Testis (tissue), 3 donors: ENCODE measurements around the gene NXT1. TPM values are rescaled to one million over a fixed set of nuclear protein-coding genes. Genes with fewer than 3 reads are reported as not detected.

Experiments used
- DNase-seq: peaks from one replicate; pipeline ENCODE4 v3.0.0-alpha.2; 2019
- H3K27ac ChIP-seq, 2 donors: fragments of 200-600 bp; sonication (generic); one replicate each; pipeline ENCODE4 v1.5.1; 2019
- H3K27me3 ChIP-seq: fragments of 200-600 bp; sonication (generic); one replicate; pipeline ENCODE4 v1.5.1; 2019
- H3K36me3 ChIP-seq: fragments of 200-600 bp; sonication (generic); one replicate; pipeline ENCODE4 v1.5.1; 2017; ENCODE audit warnings: low read depth; ENCODE audit errors: missing control alignments
- H3K4me1 ChIP-seq: fragments of 200-600 bp; sonication (generic); one replicate; pipeline ENCODE4 v1.5.1; 2019
- H3K4me3 ChIP-seq, 2 donors: fragments of 200-600 bp; sonication (generic); one replicate each; pipeline ENCODE4 v1.5.1; 2017 to 2019
- H3K9me3 ChIP-seq: fragments of 200-600 bp; sonication (generic); one replicate; pipeline ENCODE4 v1.5.1; 2017
- POLR2A ChIP-seq: fragments of 450-650 bp; IDR thresholded peaks from one replicate; pipeline ENCODE4 v1.6.1; 2017; ENCODE audit warnings: antibody characterized with exemption, mild to moderate bottlenecking, moderate library complexity
- WGBS, 2 donors: methylation state at CpG; one replicate each; pipeline ENCODE4 v1.1.5; 2018; 5-methylcytosine and 5-hydroxymethylcytosine counted together
- intact Hi-C: fragments of 100-400 bp; cut with DNase I; formaldehyde crosslinking; loops from one replicate; pipeline ENCODE4 v1.15.1; 2023; ENCODE audit warnings: low total_unique reads
- polyA plus RNA-seq: library from polyadenylated mRNA; stranded (reverse); fragments of 350-450 nt; fragmentation: Illumina TruSeq; extraction: RNeasy Lipid Tissue Mini Kit (QIAGEN cat#74804); gene quantifications from one replicate; pipeline ENCODE4 v1.2.3, GENCODE V29; 2014; ENCODE audit warnings: low read depth, low replicate concordance; ENCODE audit not compliant: insufficient read depth
- total RNA-seq, 2 donors: library from RNA; depleted of rRNA; stranded (reverse); fragments of >200 nt; gene quantifications; one replicate each; pipeline ENCODE4 v1.2.3, GENCODE V29; 2016
- TF ChIP-seq, protein P1 (sequence below), 3 experiments: fragments of 450-650 bp in 2 of 3; fragments of 200-600 bp in 1 of 3; sonication (generic) in 1 of 3; IDR thresholded peaks; one replicate each; pipeline ENCODE4 v1.5.1; 2016 to 2019; ENCODE audit warnings: antibody characterized with exemption in 3 of 3, mild to moderate bottlenecking in 2 of 3, moderate library complexity in 1 of 3

Gene NXT1
- total and polyA plus RNA-seq, 3 donors from 2014 or later = 26.3 to 48.0 (median 40.3) TPM

DNA sequence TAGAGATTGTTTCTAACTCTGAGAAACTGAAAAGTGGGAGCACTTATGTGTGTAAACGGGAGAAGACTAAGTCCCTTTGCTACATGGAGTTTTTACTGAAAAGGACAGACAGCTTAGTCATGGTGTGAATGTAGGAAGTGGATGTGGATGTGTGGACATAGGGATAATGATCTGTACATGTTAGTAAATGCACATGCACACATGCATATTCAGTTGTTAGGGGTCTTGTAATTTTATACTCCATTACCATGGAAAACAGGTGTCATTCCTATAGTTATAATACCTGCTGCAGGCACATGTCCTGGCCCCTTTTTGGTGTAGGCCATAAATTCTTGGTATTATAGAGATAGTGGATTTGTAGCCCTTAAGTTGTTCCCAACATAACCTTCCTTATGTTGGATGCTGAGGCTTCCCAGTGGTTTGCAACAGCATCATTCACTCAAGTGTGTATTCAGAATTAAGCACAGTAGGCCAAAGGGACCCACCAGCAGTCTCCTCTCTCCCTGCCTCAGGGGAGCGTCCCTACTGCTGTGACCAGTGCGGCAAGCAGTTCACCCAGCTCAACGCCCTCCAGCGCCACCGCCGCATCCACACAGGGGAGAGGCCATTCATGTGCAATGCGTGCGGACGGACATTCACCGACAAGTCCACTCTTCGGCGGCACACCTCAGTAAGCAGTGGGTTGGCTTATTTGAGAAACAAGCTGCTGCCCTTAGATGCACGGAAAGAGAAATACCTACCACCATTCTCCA is 18.7 kb downstream of the NXT1 start:
- no peaks in the 10 kb centered on the region for H3K36me3 ChIP-seq
- 92 to 94% methylated on average over 14 of the region's 14 CpGs for WGBS, 2 donors
- H3K9me3 ChIP-seq = no peaks in the 10 kb centered on the region
- no peak for DNase-seq
- TF ChIP-seq, protein P1, sequence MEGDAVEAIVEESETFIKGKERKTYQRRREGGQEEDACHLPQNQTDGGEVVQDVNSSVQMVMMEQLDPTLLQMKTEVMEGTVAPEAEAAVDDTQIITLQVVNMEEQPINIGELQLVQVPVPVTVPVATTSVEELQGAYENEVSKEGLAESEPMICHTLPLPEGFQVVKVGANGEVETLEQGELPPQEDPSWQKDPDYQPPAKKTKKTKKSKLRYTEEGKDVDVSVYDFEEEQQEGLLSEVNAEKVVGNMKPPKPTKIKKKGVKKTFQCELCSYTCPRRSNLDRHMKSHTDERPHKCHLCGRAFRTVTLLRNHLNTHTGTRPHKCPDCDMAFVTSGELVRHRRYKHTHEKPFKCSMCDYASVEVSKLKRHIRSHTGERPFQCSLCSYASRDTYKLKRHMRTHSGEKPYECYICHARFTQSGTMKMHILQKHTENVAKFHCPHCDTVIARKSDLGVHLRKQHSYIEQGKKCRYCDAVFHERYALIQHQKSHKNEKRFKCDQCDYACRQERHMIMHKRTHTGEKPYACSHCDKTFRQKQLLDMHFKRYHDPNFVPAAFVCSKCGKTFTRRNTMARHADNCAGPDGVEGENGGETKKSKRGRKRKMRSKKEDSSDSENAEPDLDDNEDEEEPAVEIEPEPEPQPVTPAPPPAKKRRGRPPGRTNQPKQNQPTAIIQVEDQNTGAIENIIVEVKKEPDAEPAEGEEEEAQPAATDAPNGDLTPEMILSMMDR (IDR thresholded peaks at IDR 0.05) = no peak
- no peak for TF ChIP-seq POLR2A
- peaks cover 24% of the 10 kb centered on the region for H3K4me1 ChIP-seq
- no peak overlapping the region for H3K4me3 ChIP-seq
- no peaks in the 10 kb centered on the region for H3K27me3 ChIP-seq
- intact Hi-C loops = no loop called here
- H3K27ac ChIP-seq = no peak overlapping the region

DNA sequence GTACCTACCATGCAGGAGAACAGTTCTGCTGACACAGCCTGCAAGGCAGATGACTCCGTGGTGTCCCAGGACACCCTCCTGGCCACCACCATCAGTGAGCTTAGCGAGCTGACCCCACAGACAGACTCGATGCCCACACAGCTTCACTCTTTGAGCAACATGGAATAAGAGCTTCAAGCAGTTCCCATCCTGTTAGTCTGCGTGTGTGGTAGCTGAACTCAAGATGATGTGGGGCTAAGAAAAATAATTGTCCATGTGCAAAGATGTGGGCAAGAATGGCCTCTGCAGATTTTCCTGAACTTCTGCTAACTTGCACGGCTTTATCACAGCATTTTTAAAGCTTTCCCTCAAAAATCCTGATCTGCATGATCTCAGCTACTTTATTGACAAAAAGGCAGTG is 19.7 kb downstream of the NXT1 start:
- H3K9me3 ChIP-seq = no peaks in the 10 kb centered on the region
- no peak for TF ChIP-seq POLR2A
- TF ChIP-seq, protein P1 (IDR thresholded peaks at IDR 0.05) = no peak
- peaks cover 14% of the 10 kb centered on the region for H3K4me1 ChIP-seq
- intact Hi-C loops = no loop called here
- H3K27me3 ChIP-seq = no peaks in the 10 kb centered on the region
- no peak for DNase-seq
- no peak overlapping the region for H3K27ac ChIP-seq
- no peaks in the 10 kb centered on the region for H3K36me3 ChIP-seq
- WGBS, 2 donors = 89 to 90% methylated on average over 5 of the region's 5 CpGs
- H3K4me3 ChIP-seq = no peak overlapping the region

DNA sequence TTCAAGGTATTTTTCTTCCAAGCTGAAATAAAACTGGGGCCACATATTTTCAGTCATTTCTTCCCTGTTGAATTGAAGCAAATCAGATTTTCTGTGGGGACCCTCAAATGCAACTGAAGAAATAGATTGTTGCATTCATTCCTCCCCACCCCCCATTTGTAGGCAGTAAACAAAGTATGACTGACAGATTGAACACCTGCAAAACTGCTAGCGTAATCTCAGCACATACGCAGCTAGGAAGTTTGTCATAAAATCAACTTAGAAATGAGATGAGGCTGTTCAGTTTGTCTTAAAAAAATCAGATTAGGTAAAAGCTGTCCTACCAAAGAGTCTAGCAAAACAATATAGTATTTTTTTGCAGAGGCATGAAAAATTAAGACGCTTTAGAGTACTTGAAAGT is 20.3 kb downstream of the NXT1 start:
- Histone ChIP-seq H3K4me3 (no peak overlapping the region), H3K27me3 (no peaks in the 10 kb centered on the region), H3K27ac (no peak overlapping the region), H3K9me3 (no peaks in the 10 kb centered on the region), H3K36me3 (no peaks in the 10 kb centered on the region), H3K4me1 (peaks cover 8% of the 10 kb centered on the region)
- no peak for DNase-seq
- TF ChIP-seq, protein P1 (IDR thresholded peaks at IDR 0.05) = no peak
- TF ChIP-seq POLR2A = no peak
- intact Hi-C loops = no loop called here
- WGBS, 2 donors = 79 to 91% methylated on average over 3 of the region's 3 CpGs

DNA sequence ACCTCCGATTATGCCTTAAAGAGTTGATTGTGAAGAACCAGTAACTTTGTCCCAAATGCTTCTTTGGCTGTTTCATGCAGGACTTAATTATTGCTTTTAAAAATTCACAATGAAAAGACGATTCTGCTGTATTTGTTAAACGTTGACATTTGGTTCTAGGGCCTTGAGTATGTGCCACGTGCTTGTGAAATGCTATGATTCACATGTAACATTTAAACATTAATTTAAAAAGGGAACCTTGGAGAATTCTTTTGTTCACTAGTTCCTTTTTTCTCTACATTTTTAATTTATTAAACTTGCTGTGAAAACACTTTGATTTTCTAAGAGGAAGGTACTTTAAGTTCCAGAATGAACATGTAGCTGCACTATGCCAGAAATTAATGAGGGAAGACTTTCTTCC is 20.9 kb downstream of the NXT1 start:
- H3K9me3 ChIP-seq = no peaks in the 10 kb centered on the region
- no peak overlapping the region for H3K4me3 ChIP-seq
- intact Hi-C loops = no loop called here
- H3K4me1 ChIP-seq = peaks cover 3% of the 10 kb centered on the region
- no peak overlapping the region for H3K27ac ChIP-seq
- DNase-seq = no peak
- H3K36me3 ChIP-seq = no peaks in the 10 kb centered on the region
- H3K27me3 ChIP-seq = no peaks in the 10 kb centered on the region
- WGBS, 2 donors = 63 to 68% methylated on average over 4 of the region's 4 CpGs
- no peak for TF ChIP-seq POLR2A
- TF ChIP-seq, protein P1 (IDR thresholded peaks at IDR 0.05) = no peak

DNA sequence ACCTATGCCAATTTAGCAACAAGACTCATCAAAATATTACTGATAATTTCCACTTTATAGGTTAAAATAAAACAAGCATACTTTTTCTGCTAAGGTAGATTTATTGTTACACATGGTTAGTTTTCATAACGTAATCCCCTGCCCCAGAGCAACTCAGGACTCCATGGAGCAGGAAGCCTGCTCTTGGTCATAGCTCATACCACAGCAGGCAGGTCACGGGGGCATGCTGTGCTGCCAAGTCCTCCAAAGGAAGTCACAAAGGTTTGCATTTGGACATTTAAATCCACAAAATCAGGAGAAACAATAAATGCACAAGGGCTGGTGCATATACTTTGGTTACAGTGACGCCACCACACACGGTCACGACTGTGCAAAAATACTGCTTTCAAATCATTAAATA is 23.9 kb downstream of the NXT1 start:
- Histone ChIP-seq H3K4me1 (no peaks in the 10 kb centered on the region), H3K4me3 (no peak overlapping the region), H3K27me3 (no peaks in the 10 kb centered on the region), H3K9me3 (no peaks in the 10 kb centered on the region), H3K36me3 (no peaks in the 10 kb centered on the region), H3K27ac (no peak overlapping the region)
- WGBS, 2 donors = 70 to 74% methylated on average over 5 of the region's 5 CpGs
- no peak for TF ChIP-seq POLR2A
- TF ChIP-seq, protein P1 (IDR thresholded peaks at IDR 0.05) = no peak
- DNase-seq = no peak
- intact Hi-C loops = no loop called here
